Neural progenitor cell (in vitro differentiated cells): ENCODE measurements around the gene HSPA4L. TPM values are rescaled to one million over a fixed set of nuclear protein-coding genes. Genes with fewer than 3 reads are reported as not detected.

Source experiments
- DNase-seq: peaks from one replicate; pipeline ENCODE4 v3.0.0-alpha.2; 2016; ENCODE audit warnings: low spot score
- H2AFZ ChIP-seq: fragments of 200-600 bp; sonication (generic); replicated peaks from 2 replicates; pipeline ENCODE4 v1.6.1; 2016; ENCODE audit warnings: antibody characterized with exemption
- H3F3A ChIP-seq: fragments of 200-600 bp; sonication (generic); 2 replicates; pipeline ENCODE4 v1.6.1; 2016; ENCODE audit warnings: antibody characterized with exemption, low read depth
- H3K27ac ChIP-seq: fragments of 200-600 bp; sonication (generic); 2 replicates; pipeline ENCODE4 v1.5.1; 2016; ENCODE audit warnings: mild to moderate bottlenecking
- H3K27me3 ChIP-seq: fragments of 200-600 bp; sonication (generic); 2 replicates; pipeline ENCODE4 v1.6.1; 2016; ENCODE audit warnings: mild to moderate bottlenecking, moderate library complexity
- H3K36me3 ChIP-seq: fragments of 200-600 bp; sonication (generic); 2 replicates; pipeline ENCODE4 v1.5.1; 2016
- H3K4me1 ChIP-seq: fragments of 200-600 bp; sonication (generic); 2 replicates; pipeline ENCODE4 v1.6.1; 2016; ENCODE audit warnings: mixed run types
- H3K4me2 ChIP-seq: fragments of 200-600 bp; sonication (generic); 2 replicates; pipeline ENCODE4 v1.6.1; 2016
- H3K4me3 ChIP-seq: fragments of 200-600 bp; sonication (generic); 2 replicates; pipeline ENCODE4 v1.5.1; 2016
- H3K79me2 ChIP-seq: fragments of 200-600 bp; sonication (generic); 2 replicates; pipeline ENCODE4 v1.6.1; 2016; ENCODE audit warnings: low read depth
- H3K9ac ChIP-seq: fragments of 200-600 bp; sonication (generic); 2 replicates; pipeline ENCODE4 v1.6.1; 2016
- H3K9me3 ChIP-seq: fragments of 200-600 bp; sonication (generic); 2 replicates; pipeline ENCODE4 v1.5.1; 2016; ENCODE audit warnings: low read depth
- H4K20me1 ChIP-seq: fragments of 200-600 bp; sonication (generic); 2 replicates; pipeline ENCODE4 v1.6.1; 2016; ENCODE audit warnings: low read depth
- H3K27ac Mint-ChIP-seq: 3 replicates; pipeline ENCODE4 v1.8.0; 2021; ENCODE audit warnings: mixed read lengths
- H3K27me3 Mint-ChIP-seq: 2 replicates; pipeline ENCODE4 v1.8.0; 2022; ENCODE audit warnings: low read depth, mild to moderate bottlenecking, inconsistent platforms, moderate library complexity, mixed read lengths; ENCODE audit not compliant: insufficient read depth
- H3K36me3 Mint-ChIP-seq: 3 replicates; pipeline ENCODE4 v1.8.0; 2021; ENCODE audit warnings: mixed read lengths
- H3K4me1 Mint-ChIP-seq: 3 replicates; pipeline ENCODE4 v1.8.0; 2021; ENCODE audit warnings: mixed read lengths
- H3K4me3 Mint-ChIP-seq: 3 replicates; pipeline ENCODE4 v1.8.0; 2021; ENCODE audit warnings: mild to moderate bottlenecking, moderate library complexity, mixed read lengths
- H3K9me3 Mint-ChIP-seq: 3 replicates; pipeline ENCODE4 v1.8.0; 2020; ENCODE audit warnings: mixed read lengths
- CTCF ChIP-seq: fragments of 200-600 bp; sonication (generic); IDR thresholded peaks from 2 replicates; pipeline ENCODE4 v1.5.1; 2017; ENCODE audit warnings: antibody characterized with exemption, mild to moderate bottlenecking
- EZH2 ChIP-seq: fragments of 200-600 bp; sonication (generic); IDR thresholded peaks from 2 replicates; pipeline ENCODE4 v1.6.1; 2017; ENCODE audit warnings: antibody characterized with exemption, mild to moderate bottlenecking, moderate library complexity
- EZH2phosphoT487 ChIP-seq: fragments of 200-600 bp; sonication (generic); IDR thresholded peaks from 2 replicates; pipeline ENCODE4 v1.6.1; 2017; ENCODE audit warnings: antibody characterized with exemption
- total RNA-seq: library from RNA; depleted of rRNA; stranded (reverse); fragments of >200 nt; gene quantifications from 2 replicates; pipeline ENCODE4 v1.2.3, GENCODE V29; 2015; ENCODE audit warnings: low replicate concordance

The HSPA4L gene
- total RNA-seq, 1 donor from 2014 or later, result 0.67 TPM

GRCh38 chr4:127856196-127856812, 74.2 kb downstream of the HSPA4L start:
- H3K4me1 ChIP-seq, result peaks cover 5% of the 10 kb centered on the region
- no peaks in the 10 kb centered on the region for H3K9me3 ChIP-seq
- H3K36me3 Mint-ChIP-seq, result peaks cover 36% of the 10 kb centered on the region
- H3K4me2 ChIP-seq, result peak overlapping the region; percentile 28
- no peaks in the 10 kb centered on the region for H4K20me1 ChIP-seq
- no peak overlapping the region for H3K9ac ChIP-seq
- no peak for DNase-seq
- peaks cover 76% of the 10 kb centered on the region for H3K79me2 ChIP-seq
- H3K27ac Mint-ChIP-seq, result no peak overlapping the region
- H3K36me3 ChIP-seq, result peaks cover 6% of the 10 kb centered on the region
- H3K9me3 Mint-ChIP-seq, result peaks cover 45% of the 10 kb centered on the region
- H3K27me3 Mint-ChIP-seq, result peaks cover 2% of the 10 kb centered on the region
- no peaks in the 10 kb centered on the region for H3K27me3 ChIP-seq
- no peak overlapping the region for H2AFZ ChIP-seq
- H3F3A ChIP-seq, result no peaks in the 10 kb centered on the region
- no peak overlapping the region for H3K27ac ChIP-seq
- no peak overlapping the region for H3K4me3 Mint-ChIP-seq
- TF ChIP-seq CTCF, result no peak
- no peak for TF ChIP-seq EZH2phosphoT487
- no peak for TF ChIP-seq EZH2
- H3K4me1 Mint-ChIP-seq, result peaks cover 2% of the 10 kb centered on the region
- no peak overlapping the region for H3K4me3 ChIP-seq

GRCh38 chr4:127856813-127857447, 74.8 kb downstream of the HSPA4L start:
- Histone ChIP-seq H3K27ac (no peak overlapping the region), H3K4me1 (peaks cover 5% of the 10 kb centered on the region), H2AFZ (no peak overlapping the region), H3K9ac (no peak overlapping the region), H3K27me3 (no peaks in the 10 kb centered on the region), H3K4me3 (no peak overlapping the region), H4K20me1 (no peaks in the 10 kb centered on the region), H3K79me2 (peaks cover 73% of the 10 kb centered on the region), H3K4me2 (peak overlapping the region; percentile 28), H3K36me3 (peaks cover 6% of the 10 kb centered on the region), H3F3A (no peaks in the 10 kb centered on the region), H3K9me3 (no peaks in the 10 kb centered on the region)
- no peak overlapping the region for H3K27ac Mint-ChIP-seq
- H3K27me3 Mint-ChIP-seq, result peaks cover 2% of the 10 kb centered on the region
- H3K4me1 Mint-ChIP-seq, result peaks cover 2% of the 10 kb centered on the region
- H3K4me3 Mint-ChIP-seq, result no peak overlapping the region
- H3K36me3 Mint-ChIP-seq, result peaks cover 36% of the 10 kb centered on the region
- TF ChIP-seq CTCF, result no peak
- no peak for TF ChIP-seq EZH2
- TF ChIP-seq EZH2phosphoT487, result no peak
- DNase-seq, result no peak
- peaks cover 40% of the 10 kb centered on the region for H3K9me3 Mint-ChIP-seq

GRCh38 chr4:127857641-127858040, 75.5 kb downstream of the HSPA4L start:
- Histone ChIP-seq H3K79me2 (peaks cover 72% of the 10 kb centered on the region), H3F3A (no peaks in the 10 kb centered on the region), H3K9ac (no peak overlapping the region), H2AFZ (no peak overlapping the region), H3K4me1 (peaks cover 5% of the 10 kb centered on the region), H3K27ac (no peak overlapping the region), H3K4me2 (no peak overlapping the region), H3K27me3 (no peaks in the 10 kb centered on the region), H3K9me3 (no peaks in the 10 kb centered on the region), H4K20me1 (no peaks in the 10 kb centered on the region), H3K36me3 (peaks cover 6% of the 10 kb centered on the region), H3K4me3 (no peak overlapping the region)
- peaks cover 40% of the 10 kb centered on the region for H3K9me3 Mint-ChIP-seq
- H3K4me1 Mint-ChIP-seq, result peaks cover 2% of the 10 kb centered on the region
- TF ChIP-seq CTCF (no peak), EZH2 (no peak), EZH2phosphoT487 (no peak)
- H3K27ac Mint-ChIP-seq, result no peak overlapping the region
- H3K27me3 Mint-ChIP-seq, result peaks cover 2% of the 10 kb centered on the region
- H3K36me3 Mint-ChIP-seq, result peaks cover 36% of the 10 kb centered on the region
- no peak for DNase-seq
- no peak overlapping the region for H3K4me3 Mint-ChIP-seq
